ENCODE measurements around the gene COL5A1. TPM values are rescaled to one million over a fixed set of nuclear protein-coding genes. Genes with fewer than 3 reads are reported as not detected.

Gene COL5A1
- total and polyA plus RNA-seq, 2 experiments from 2014 or later = 2.5 to 13.1 TPM

DNA sequence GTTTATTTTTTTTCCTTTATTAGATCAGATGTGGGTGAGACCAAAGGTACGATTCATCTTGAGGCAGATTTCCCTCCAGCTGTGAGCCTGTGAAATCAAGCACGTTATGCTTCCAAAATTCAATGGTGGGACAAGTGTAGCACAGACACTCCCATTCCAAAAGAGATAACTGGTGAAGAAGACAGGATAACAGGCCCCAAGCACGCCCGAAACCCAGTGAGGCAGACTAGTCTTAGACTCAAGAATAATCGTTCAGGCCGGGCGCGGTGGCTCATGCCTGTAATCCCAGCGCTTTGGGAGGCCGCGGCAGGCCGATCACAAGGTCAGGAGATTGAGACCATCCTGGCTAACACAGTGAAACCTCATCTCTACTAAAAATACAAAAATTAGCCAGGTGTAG, 36.8 kb upstream of the COL5A1 start (continued):
- TF ChIP-seq STAT1 (IDR thresholded peaks at IDR 0.05; ENCODE audit: unreplicated experiment) = no peak
- TF ChIP-seq, protein P1, sequence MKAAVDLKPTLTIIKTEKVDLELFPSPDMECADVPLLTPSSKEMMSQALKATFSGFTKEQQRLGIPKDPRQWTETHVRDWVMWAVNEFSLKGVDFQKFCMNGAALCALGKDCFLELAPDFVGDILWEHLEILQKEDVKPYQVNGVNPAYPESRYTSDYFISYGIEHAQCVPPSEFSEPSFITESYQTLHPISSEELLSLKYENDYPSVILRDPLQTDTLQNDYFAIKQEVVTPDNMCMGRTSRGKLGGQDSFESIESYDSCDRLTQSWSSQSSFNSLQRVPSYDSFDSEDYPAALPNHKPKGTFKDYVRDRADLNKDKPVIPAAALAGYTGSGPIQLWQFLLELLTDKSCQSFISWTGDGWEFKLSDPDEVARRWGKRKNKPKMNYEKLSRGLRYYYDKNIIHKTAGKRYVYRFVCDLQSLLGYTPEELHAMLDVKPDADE (IDR thresholded peaks at IDR 0.05) = no peak
- TF ChIP-seq ZNF331 (CRISPR knock-in tag; IDR thresholded peaks at IDR 0.05; ENCODE audit: low read depth) = no peak
- no peak for TF ChIP-seq POLR2AphosphoS5 (IDR thresholded peaks at IDR 0.05; ENCODE audit: low read depth)
- no peak for TF ChIP-seq ZNF114 (CRISPR knock-in tag; IDR thresholded peaks at IDR 0.05)

GRCh38 chr9:134605351-134605965, 36.1 kb upstream of the COL5A1 start:
- no peak overlapping the region for H3K4me3 ChIP-seq
- no peaks in the 10 kb centered on the region for H3K4me1 ChIP-seq (ENCODE audit: insufficient read depth)
- Mint-ChIP-seq H3K27me3 (ENCODE audit: insufficient read depth, low read depth, poor library complexity) (peaks cover 2% of the 10 kb centered on the region), H3K4me1 (no peaks in the 10 kb centered on the region), H3K9me3 (no peaks in the 10 kb centered on the region), H3K27ac (no peak overlapping the region), H3K4me3 (no peak overlapping the region), H3K36me3 (ENCODE audit: low read depth) (no peaks in the 10 kb centered on the region)
- ATAC-seq = no peak
- H3K4me2 ChIP-seq = no peak overlapping the region
- DNase-seq (ENCODE audit: low spot score) = no peak
- no peak overlapping the region for H2AFZ ChIP-seq
- no peaks in the 10 kb centered on the region for H3K27me3 ChIP-seq (ENCODE audit: insufficient read depth)
- H3K36me3 ChIP-seq (ENCODE audit: insufficient read depth) = no peaks in the 10 kb centered on the region
- H3K9me2 ChIP-seq (ENCODE audit: insufficient read depth) = peaks cover 3% of the 10 kb centered on the region; the same call in 1 of the 2 replicates
- H3K27ac ChIP-seq (ENCODE audit: low read depth) = no peak overlapping the region
- H4K20me1 ChIP-seq (replicated peaks; ENCODE audit: insufficient read depth) = no peaks in the 10 kb centered on the region
- no peaks in the 10 kb centered on the region for H3K79me2 ChIP-seq (replicated peaks; ENCODE audit: insufficient read depth)
- no peaks in the 10 kb centered on the region for H3F3A ChIP-seq (replicated peaks; ENCODE audit: low read depth)
- no peak for TF ChIP-seq CREB1 (CRISPR knock-in tag; IDR thresholded peaks at IDR 0.05; ENCODE audit: low read depth)
- TF ChIP-seq EZH2phosphoT487 (IDR thresholded peaks at IDR 0.05; ENCODE audit: unreplicated experiment) = no peak
- no peak for TF ChIP-seq NANOG (IDR thresholded peaks at IDR 0.05; ENCODE audit: borderline replicate concordance)
- no peak for TF ChIP-seq POLR2AphosphoS5 (IDR thresholded peaks at IDR 0.05; ENCODE audit: low read depth)
- TF ChIP-seq, protein P2, sequence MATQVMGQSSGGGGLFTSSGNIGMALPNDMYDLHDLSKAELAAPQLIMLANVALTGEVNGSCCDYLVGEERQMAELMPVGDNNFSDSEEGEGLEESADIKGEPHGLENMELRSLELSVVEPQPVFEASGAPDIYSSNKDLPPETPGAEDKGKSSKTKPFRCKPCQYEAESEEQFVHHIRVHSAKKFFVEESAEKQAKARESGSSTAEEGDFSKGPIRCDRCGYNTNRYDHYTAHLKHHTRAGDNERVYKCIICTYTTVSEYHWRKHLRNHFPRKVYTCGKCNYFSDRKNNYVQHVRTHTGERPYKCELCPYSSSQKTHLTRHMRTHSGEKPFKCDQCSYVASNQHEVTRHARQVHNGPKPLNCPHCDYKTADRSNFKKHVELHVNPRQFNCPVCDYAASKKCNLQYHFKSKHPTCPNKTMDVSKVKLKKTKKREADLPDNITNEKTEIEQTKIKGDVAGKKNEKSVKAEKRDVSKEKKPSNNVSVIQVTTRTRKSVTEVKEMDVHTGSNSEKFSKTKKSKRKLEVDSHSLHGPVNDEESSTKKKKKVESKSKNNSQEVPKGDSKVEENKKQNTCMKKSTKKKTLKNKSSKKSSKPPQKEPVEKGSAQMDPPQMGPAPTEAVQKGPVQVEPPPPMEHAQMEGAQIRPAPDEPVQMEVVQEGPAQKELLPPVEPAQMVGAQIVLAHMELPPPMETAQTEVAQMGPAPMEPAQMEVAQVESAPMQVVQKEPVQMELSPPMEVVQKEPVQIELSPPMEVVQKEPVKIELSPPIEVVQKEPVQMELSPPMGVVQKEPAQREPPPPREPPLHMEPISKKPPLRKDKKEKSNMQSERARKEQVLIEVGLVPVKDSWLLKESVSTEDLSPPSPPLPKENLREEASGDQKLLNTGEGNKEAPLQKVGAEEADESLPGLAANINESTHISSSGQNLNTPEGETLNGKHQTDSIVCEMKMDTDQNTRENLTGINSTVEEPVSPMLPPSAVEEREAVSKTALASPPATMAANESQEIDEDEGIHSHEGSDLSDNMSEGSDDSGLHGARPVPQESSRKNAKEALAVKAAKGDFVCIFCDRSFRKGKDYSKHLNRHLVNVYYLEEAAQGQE (IDR thresholded peaks at IDR 0.05; ENCODE audit: unreplicated experiment) = no peak
- TF ChIP-seq, protein P3, sequence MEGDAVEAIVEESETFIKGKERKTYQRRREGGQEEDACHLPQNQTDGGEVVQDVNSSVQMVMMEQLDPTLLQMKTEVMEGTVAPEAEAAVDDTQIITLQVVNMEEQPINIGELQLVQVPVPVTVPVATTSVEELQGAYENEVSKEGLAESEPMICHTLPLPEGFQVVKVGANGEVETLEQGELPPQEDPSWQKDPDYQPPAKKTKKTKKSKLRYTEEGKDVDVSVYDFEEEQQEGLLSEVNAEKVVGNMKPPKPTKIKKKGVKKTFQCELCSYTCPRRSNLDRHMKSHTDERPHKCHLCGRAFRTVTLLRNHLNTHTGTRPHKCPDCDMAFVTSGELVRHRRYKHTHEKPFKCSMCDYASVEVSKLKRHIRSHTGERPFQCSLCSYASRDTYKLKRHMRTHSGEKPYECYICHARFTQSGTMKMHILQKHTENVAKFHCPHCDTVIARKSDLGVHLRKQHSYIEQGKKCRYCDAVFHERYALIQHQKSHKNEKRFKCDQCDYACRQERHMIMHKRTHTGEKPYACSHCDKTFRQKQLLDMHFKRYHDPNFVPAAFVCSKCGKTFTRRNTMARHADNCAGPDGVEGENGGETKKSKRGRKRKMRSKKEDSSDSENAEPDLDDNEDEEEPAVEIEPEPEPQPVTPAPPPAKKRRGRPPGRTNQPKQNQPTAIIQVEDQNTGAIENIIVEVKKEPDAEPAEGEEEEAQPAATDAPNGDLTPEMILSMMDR (conservative IDR thresholded peaks at IDR 0.05; ENCODE audit: low read depth in 2 of 2) = no peak
- TF ChIP-seq ZNF114 (CRISPR knock-in tag; IDR thresholded peaks at IDR 0.05) = no peak
- TF ChIP-seq, protein P1 (IDR thresholded peaks at IDR 0.05) = no peak
- no peak for TF ChIP-seq EZH2 (IDR thresholded peaks at IDR 0.05; ENCODE audit: low read depth, unreplicated experiment)
- no peak for TF ChIP-seq ZNF331 (CRISPR knock-in tag; IDR thresholded peaks at IDR 0.05; ENCODE audit: low read depth)
- no peak for TF ChIP-seq JUNB (IDR thresholded peaks at IDR 0.05; ENCODE audit: unreplicated experiment)

Measured in GM23338 (cell line).